ENCODE measurements around the gene AGMO. TPM values are rescaled to one million over a fixed set of nuclear protein-coding genes. Genes with fewer than 3 reads are reported as not detected.

The AGMO gene
- total and polyA plus RNA-seq, 10 of the 15 experiments (the other 5 are each of a cell fraction or from before 2014, with no cell fraction given), result 0.11 to 0.29 TPM; not detected in 8

GRCh38 chr7:15335390-15335789 lies 226.4 kb downstream of the AGMO start:
- Histone ChIP-seq H3K27ac (ENCODE audit: control insufficient read depth, insufficient read depth) (no peak overlapping the region), H3K9me3 (replicated peaks; ENCODE audit: control insufficient read depth, insufficient read depth, low read length) (no peaks in the 10 kb centered on the region), H3K27me3 (replicated peaks in 1 of 2; ENCODE audit: control insufficient read depth in 2 of 2, insufficient read depth in 2 of 2, low read length in 1 of 2) (no peaks in the 10 kb centered on the region), H3K36me3 (ENCODE audit: control insufficient read depth in 2 of 2, insufficient read depth in 2 of 2, low read length in 1 of 2) (no peaks in the 10 kb centered on the region), H3K4me2 (ENCODE audit: control insufficient read depth, insufficient read depth) (no peak overlapping the region), H3K9ac (ENCODE audit: control insufficient read depth, insufficient read depth, low read length) (no peak overlapping the region), H3K4me1 (ENCODE audit: control insufficient read depth, insufficient read depth, low read length) (no peaks in the 10 kb centered on the region), H3K79me2 (ENCODE audit: control insufficient read depth, insufficient read depth, low read length) (no peaks in the 10 kb centered on the region), H2AFZ (ENCODE audit: control insufficient read depth, low read depth, low read length) (no peak overlapping the region), H3K4me3 (no peak overlapping the region), H4K20me1 (ENCODE audit: control insufficient read depth, insufficient read depth) (no peaks in the 10 kb centered on the region)
- ChIA-PET CTCF (interaction anchor here (0.8 to 1.4 kb wide), 2 partner anchors 10 to 386 kb away, joined by 4 to 5 read pairs; no protein-coding TSS in a partner anchor), RAD21 (ENCODE audit: unreplicated experiment) (no interaction called here), POLR2A (no interaction called here), SMC1A (ENCODE audit: uncharacterized antibody, unreplicated experiment) (interaction anchor here (1.1 to 1.4 kb wide), 3 partner anchors 10 to 386 kb away, joined by 3 to 6 read pairs (median 4); no protein-coding TSS in a partner anchor)
- BruUV-seq (replicated peaks), result no TSS peak
- FAIRE-seq (no peak), ATAC-seq (no peak), DNase-seq (ENCODE audit: low read depth, low spot score) (no peak)
- intact Hi-C loops (cut with micrococcal nuclease; ENCODE audit: unreplicated experiment), result no loop called here
- WGBS (ENCODE audit: insufficient coverage, insufficient replicate concordance, low lambda C conversion rate, missing lambda C conversion rate), result 38% methylated on average over 6 of the region's 6 CpGs
- in situ Hi-C loops (cut with MboI), result no loop called here
- TF ChIP-seq NFYA (IDR thresholded peaks at IDR 0.05; ENCODE audit: borderline replicate concordance, low read depth, low read length) (no peak), STAT1 (conservative IDR thresholded peaks at IDR 0.05) (no peak), PRDM15 (CRISPR knock-in tag; IDR thresholded peaks at IDR 0.05) (no peak), ZNF274 (IDR thresholded peaks at IDR 0.05; ENCODE audit: insufficient read depth, insufficient read length) (no peak), MXI1 (IDR thresholded peaks at IDR 0.05; ENCODE audit: low read depth, low read length) (no peak), TARDBP (IDR thresholded peaks at IDR 0.05; ENCODE audit: borderline replicate concordance) (no peak), CBX3 (IDR thresholded peaks at IDR 0.05; ENCODE audit: borderline replicate concordance, low read depth) (no peak), E4F1 (IDR thresholded peaks at IDR 0.05; ENCODE audit: borderline replicate concordance, partially characterized antibody) (no peak), WRNIP1 (IDR thresholded peaks at IDR 0.05; ENCODE audit: borderline replicate concordance, low read depth, low read length) (no peak), CREB1 (IDR thresholded peaks at IDR 0.05; ENCODE audit: low read depth) (no peak), MTA2 (IDR thresholded peaks at IDR 0.05; ENCODE audit: low read depth) (no peak), REST (IDR thresholded peaks at IDR 0.05; ENCODE audit: low read depth, low read length) (no peak), ZBED1 (IDR thresholded peaks at IDR 0.05; ENCODE audit: borderline replicate concordance) (no peak), KAT2A (conservative IDR thresholded peaks at IDR 0.05; ENCODE audit: control insufficient read depth, low read depth, low read length) (no peak)

All from GM12878 (cell line).